ENCODE measurements around the gene MYEF2. TPM values are rescaled to one million over a fixed set of nuclear protein-coding genes. Genes with fewer than 3 reads are reported as not detected.

Gene MYEF2
- total and polyA plus RNA-seq, 10 donors, result 8.1 to 41.3 (median 18.3) TPM

DNA sequence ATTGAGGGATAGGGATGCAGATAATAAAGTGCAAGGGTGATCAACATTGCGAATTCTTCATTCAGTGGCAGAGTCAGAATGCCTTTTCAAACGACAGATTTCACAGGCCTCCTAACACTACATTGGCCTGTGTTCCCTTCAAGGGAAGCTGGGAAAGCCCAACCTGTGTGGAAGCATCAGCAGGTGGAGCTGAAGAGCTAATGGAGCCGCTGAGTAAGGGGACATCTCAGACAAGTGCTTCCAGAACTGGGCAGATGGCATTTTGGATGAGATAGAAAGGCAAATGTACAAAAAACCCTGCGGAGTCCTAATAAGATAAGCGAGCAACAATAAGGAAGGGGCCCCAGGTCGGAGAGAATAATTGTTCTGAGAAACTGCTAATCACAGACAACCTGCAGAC lies 65.9 kb downstream of the MYEF2 start:
- no peaks in the 10 kb centered on the region for H3K36me3 ChIP-seq
- TF ChIP-seq POLR2A (IDR thresholded peaks at IDR 0.05) (no peak), POLR2AphosphoS5 (IDR thresholded peaks at IDR 0.05) (no peak)
- TF ChIP-seq, protein P1, sequence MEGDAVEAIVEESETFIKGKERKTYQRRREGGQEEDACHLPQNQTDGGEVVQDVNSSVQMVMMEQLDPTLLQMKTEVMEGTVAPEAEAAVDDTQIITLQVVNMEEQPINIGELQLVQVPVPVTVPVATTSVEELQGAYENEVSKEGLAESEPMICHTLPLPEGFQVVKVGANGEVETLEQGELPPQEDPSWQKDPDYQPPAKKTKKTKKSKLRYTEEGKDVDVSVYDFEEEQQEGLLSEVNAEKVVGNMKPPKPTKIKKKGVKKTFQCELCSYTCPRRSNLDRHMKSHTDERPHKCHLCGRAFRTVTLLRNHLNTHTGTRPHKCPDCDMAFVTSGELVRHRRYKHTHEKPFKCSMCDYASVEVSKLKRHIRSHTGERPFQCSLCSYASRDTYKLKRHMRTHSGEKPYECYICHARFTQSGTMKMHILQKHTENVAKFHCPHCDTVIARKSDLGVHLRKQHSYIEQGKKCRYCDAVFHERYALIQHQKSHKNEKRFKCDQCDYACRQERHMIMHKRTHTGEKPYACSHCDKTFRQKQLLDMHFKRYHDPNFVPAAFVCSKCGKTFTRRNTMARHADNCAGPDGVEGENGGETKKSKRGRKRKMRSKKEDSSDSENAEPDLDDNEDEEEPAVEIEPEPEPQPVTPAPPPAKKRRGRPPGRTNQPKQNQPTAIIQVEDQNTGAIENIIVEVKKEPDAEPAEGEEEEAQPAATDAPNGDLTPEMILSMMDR (IDR thresholded peaks at IDR 0.05 in 8 of 11, conservative IDR thresholded peaks at IDR 0.05 in 3 of 11), result no peak
- 39 to 50% (median 46%) methylated on average over 6 of the region's 6 CpGs for WGBS, 5 donors
- intact Hi-C loops (cut with DNase I; ENCODE audit: low total_unique reads), result no loop called here
- no peak overlapping the region for H3K4me3 ChIP-seq
- H3K9me3 ChIP-seq, result no peaks in the 10 kb centered on the region
- no peak overlapping the region for H3K27ac ChIP-seq
- peaks cover 0 to 14% (median 0%) of the 10 kb centered on the region in 7 donors for H3K27me3 ChIP-seq (replicated peaks in 1 of 7)
- no peaks in the 10 kb centered on the region for H3K4me1 ChIP-seq
- no peak for DNase-seq

DNA sequence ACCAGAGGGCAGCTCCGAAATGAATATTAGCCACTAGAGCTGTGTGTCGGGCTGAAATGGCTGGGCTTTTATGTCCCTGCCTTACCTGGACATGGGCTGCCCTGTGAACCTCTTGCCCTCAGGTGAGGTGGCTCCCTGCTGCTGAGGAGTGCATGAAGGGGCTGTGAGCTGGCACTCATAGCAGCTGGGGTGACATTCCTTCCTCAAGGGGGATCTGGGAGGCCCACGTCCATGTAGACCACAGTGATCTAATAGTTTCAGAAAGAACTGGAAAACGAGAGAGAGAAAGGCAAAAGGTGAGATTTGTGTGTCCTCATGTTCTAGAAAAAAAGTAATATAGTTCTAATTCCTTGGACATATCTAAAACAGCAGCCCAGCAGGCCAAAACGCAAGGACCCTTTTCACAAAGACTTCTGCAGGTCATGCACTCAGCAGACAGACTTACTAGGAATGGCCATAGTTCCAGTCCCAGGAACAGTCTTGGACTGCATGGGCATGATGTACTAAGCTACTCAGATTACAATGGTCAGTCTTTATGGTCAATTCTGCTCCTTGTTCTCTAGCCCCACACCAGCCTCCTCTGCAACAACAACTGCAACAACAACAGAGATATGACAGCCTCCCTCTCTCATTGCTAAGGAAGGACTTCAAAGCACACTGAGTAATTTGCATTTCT lies 68.1 kb downstream of the MYEF2 start:
- 69 to 75% (median 74%) methylated on average over 5 of the region's 5 CpGs for WGBS, 5 donors
- Histone ChIP-seq H3K4me3 (no peak overlapping the region), H3K27ac (no peak overlapping the region), H3K9me3 (no peaks in the 10 kb centered on the region), H3K4me1 (no peaks in the 10 kb centered on the region), H3K36me3 (no peaks in the 10 kb centered on the region), H3K27me3 (replicated peaks in 1 of 7) (peaks cover 0 to 22% (median 0%) of the 10 kb centered on the region in 7 donors)
- intact Hi-C loops (cut with DNase I; ENCODE audit: low total_unique reads), result no loop called here
- TF ChIP-seq POLR2A (IDR thresholded peaks at IDR 0.05), result no peak
- TF ChIP-seq POLR2AphosphoS5 (IDR thresholded peaks at IDR 0.05), result no peak
- TF ChIP-seq, protein P1 (IDR thresholded peaks at IDR 0.05 in 8 of 11, conservative IDR thresholded peaks at IDR 0.05 in 3 of 11), result no peak
- DNase-seq, result no peak

DNA sequence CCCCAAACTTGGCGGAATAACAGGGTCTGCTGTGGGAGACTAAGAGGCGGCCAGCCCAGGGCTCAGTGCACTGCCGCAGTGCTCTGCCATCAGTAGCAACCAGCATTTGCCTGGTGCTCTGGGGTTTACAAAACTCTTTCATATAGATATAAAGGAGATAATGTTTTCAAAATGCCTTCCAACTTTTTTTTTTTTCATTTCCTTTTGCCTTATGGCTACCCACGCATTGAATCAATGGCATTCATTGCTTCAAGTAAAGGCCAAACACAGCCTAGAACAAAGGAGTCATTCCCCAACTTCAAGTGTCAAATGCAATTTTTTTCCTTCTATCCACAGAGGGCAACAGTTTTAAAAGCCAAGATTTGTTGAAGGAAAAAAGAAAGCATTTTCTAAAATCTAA lies 68.9 kb downstream of the MYEF2 start:
- no peaks in the 10 kb centered on the region for H3K4me1 ChIP-seq
- DNase-seq, result no peak
- intact Hi-C loops (cut with DNase I; ENCODE audit: low total_unique reads), result no loop called here

DNA sequence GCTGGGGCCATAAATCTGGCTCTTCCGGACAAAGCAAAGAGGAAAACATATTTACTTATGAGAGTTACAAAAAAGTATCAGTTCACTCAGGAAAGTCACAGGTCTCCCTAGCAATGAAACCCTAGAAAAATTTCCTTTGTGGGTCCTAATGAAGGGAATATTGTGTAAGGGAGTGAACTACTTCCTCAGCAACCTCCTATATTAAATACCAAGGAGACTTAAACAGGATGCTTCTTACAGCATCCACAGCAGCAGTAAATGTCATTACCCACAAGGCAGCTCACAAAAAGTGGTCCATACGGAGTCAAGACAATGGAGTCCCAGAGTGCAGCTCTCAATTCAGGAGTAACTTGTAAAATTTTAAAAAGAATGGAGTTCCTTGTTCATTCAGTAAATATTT lies 72.2 kb downstream of the MYEF2 start:
- no peak overlapping the region for H3K27ac ChIP-seq
- DNase-seq, result no peak
- WGBS, 5 donors, result 34 to 69% (median 53%) methylated on average over 2 of the region's 2 CpGs
- peaks cover 0 to 21% (median 0%) of the 10 kb centered on the region in 7 donors for H3K27me3 ChIP-seq (replicated peaks in 1 of 7)
- TF ChIP-seq POLR2AphosphoS5 (IDR thresholded peaks at IDR 0.05) (no peak), POLR2A (IDR thresholded peaks at IDR 0.05) (no peak)
- TF ChIP-seq, protein P1 (IDR thresholded peaks at IDR 0.05 in 8 of 11, conservative IDR thresholded peaks at IDR 0.05 in 3 of 11), result no peak
- no peak overlapping the region for H3K4me3 ChIP-seq
- H3K4me1 ChIP-seq, result no peaks in the 10 kb centered on the region
- intact Hi-C loops (cut with DNase I; ENCODE audit: low total_unique reads), result no loop called here
- H3K9me3 ChIP-seq, result no peaks in the 10 kb centered on the region
- H3K36me3 ChIP-seq, result no peaks in the 10 kb centered on the region

More for the DNA sequence above, 68.9 kb downstream of the MYEF2 start:
- H3K27ac ChIP-seq, result no peak overlapping the region
- no peaks in the 10 kb centered on the region for H3K9me3 ChIP-seq
- no peak for TF ChIP-seq POLR2AphosphoS5 (IDR thresholded peaks at IDR 0.05)
- peaks cover 0 to 22% (median 0%) of the 10 kb centered on the region in 7 donors for H3K27me3 ChIP-seq (replicated peaks in 1 of 7)
- H3K36me3 ChIP-seq, result no peaks in the 10 kb centered on the region
- WGBS, 5 donors, result 90 to 95% (median 93%) methylated on average over 4 of the region's 4 CpGs
- H3K4me3 ChIP-seq, result no peak overlapping the region

All from spleen (tissue), 11 donors.